ENCODE results near the gene RXFP1.

The RXFP1 gene

DNA sequence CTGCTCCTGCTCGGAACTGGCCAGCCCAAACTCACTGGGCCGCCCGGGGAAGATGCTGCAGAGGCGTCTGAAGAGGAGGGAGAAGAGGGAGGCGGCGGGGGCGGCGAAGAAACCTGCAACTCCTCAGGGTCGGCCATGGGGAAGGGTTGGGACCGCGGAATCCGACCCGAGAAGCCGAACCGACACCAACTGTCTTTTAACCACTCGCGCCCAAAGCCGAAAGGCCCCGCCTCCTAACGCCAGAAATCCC, 149.9 kb downstream of the RXFP1 start, which contains the start of gene C4orf46:
Gene C4orf46 (minus strand): TSS at position 223 of the 250 bp plus-strand sequence. CDS start 86 bp downstream, at position 137.
- no peak for DNase-seq (ENCODE audit: low read depth in 3 of 3, low spot score in 1 of 3)

DNA sequence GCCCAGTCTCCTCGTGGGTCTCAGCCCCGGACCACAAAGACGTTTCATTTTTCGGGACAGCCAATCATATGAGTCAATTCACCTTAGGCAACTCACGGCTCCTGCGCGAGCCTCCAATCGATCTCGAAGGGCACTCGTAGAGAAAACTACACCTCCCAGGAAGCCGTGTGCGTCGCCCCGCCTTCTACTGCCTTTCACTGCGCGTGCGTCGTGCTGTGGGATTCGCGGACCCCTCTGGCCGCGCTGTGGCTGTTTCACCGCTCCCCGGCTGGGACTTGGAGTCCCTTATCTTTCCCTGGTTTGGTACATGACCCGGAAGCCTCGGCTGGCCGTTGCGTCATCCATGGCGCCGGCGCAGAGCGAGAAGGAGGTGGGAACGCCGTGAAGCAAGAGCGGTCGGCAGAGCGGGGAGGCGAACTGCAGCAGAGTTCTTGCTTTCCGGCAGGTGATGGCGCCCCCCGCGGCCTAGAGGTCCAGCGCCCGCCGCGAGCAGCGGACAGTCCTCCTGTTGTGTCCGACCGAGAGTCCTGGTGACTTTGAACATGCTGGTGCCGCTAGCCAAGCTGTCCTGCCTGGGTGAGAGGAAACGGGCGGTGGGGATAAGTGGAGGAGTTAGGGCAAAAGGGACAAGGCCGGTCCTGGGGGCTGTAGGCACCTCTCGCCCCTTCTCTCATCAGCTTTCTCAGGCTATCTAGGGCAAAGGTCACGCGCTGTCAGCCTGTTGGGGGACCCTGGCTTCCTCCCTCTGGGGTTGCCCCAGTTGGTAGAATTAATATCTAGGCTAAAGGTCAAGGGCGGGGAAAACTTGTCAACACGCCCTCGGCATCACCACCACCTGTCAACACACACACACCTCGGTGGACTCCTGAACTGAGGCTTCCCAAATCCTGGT, 150.5 kb downstream of the RXFP1 start, which contains the start of gene ETFDH:
Gene ETFDH (plus strand): TSS at position 382 of the 892 bp plus-strand sequence. CDS start 161 bp downstream, at position 543.
- peak; percentile 92 to 97 (median 96) for DNase-seq (ENCODE audit: low read depth in 3 of 3, low spot score in 1 of 3)

DNA sequence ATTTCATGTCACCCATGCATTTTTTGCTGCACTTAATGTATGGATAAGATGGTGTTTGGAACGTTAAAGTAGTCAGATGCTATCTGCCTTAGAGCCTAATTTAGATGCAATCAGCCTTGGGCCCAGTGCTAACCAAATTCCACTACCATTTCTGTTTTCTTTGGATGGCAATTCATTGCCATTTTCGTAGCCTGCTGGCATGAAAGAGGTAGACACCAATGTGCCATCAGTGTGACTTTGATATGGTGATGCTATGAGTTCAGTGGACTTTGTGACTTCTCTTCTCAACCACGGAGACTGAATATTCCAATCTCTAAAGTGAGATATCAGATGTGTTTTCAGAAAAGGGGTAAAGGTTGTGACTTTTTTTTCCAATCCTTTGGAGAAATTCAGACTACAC, 152.0 kb downstream of the RXFP1 start:
- DNase-seq (ENCODE audit: low read depth in 3 of 3, low spot score in 1 of 3): no peak

DNA sequence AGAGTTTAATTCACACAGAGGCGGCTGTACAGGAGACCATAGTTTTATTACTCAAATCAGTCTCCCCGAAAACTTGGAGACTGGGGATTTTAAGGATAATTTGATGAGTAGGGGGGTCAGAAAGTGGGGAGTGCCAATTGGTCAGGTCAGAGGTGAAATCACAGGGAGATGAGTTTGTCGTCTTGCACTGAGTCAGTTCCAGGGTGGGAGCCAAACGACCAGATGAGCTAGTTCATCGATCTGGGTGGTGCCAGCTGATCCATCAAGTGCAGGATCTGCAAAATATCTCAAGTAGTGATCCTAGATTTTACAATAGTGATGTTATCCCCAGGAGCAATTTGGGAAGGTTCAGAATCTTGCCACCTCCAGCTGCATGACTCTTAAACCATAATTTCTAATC, 154.4 kb downstream of the RXFP1 start:
- no peak for DNase-seq (ENCODE audit: low read depth in 3 of 3, low spot score in 1 of 3)

DNA sequence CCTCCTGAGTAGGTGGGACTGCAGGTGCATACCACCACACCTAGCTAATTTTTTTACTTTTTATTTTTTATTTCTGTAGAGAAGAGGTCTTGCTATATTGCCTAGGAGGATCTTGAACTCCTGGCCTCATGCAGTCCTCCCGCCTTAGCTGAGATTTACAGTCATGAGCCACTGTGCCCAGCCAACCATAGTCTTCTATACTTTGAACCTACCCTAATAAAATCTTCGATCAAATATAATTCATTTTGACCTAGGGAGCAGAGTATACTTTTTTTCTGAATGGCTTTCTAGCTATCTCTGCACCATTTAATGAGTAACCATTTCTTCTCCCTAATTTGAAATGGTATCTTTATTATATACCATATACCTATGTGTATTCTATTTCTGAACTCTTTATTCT, 157.1 kb downstream of the RXFP1 start:
- DNase-seq (ENCODE audit: low read depth in 3 of 3, low spot score in 1 of 3): no peak

DNA sequence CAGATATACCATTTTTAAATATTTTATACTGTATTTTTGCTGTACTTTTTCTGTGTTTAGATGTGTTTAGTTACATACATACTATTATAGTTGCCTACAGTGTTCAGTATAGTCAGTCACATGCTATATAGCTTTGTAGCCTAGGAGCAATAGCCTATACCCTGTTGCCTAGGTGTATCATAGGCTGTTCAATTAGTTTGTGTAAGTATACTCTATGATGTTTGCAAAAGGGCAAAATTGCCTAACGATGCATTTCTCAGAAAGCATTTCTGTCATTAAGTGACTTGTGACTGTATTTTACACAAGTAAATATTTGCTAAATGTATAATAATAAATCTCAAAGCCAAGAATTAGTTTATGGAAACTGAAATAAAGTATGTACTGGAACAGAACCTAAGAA, 159.9 kb downstream of the RXFP1 start:
- no peak for DNase-seq (ENCODE audit: low read depth in 3 of 3, low spot score in 1 of 3)

DNA sequence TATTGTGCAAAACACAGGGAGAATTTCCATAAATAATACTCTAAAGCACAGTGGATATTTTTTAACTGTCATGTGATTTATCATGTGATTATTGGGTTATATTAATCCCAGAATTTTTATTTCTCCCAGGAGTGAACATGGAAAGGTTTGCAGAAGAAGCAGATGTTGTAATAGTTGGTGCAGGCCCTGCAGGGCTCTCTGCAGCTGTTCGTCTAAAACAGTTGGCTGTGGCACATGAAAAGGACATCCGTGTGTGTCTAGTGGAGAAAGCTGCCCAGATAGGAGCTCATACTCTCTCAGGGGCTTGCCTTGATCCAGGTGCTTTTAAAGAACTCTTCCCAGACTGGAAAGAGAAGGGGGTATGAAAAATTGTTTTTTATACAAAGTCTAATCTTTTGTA, 160.4 kb downstream of the RXFP1 start:
- no peak for DNase-seq (ENCODE audit: low read depth in 3 of 3, low spot score in 1 of 3)

DNA sequence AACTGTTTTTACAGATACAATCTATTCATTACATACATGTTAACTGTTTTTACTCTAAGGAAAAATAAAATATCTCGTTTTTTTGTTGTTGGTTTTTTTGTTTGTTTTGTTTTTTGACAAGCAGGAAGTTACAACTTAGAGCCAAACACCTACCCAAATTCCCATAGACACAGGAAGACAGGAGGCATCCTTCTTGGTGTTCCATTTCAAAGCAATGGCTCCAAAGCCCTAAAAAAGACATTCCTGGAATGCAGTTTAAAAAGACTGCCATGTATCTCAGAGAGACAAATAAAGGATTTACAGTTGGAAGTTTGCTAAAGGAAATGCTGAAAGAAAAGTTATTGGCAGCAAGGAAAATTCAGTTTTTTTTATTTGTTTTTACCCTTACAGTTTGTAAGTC, 167.1 kb downstream of the RXFP1 start:
- DNase-seq (ENCODE audit: low read depth in 3 of 3, low spot score in 1 of 3): no peak
